Right lobe of liver (tissue), 6 donors: Measurements from ENCODE around the gene RECK. TPM values are rescaled to one million over a fixed set of nuclear protein-coding genes. Genes with fewer than 3 reads are reported as not detected.
"Not testable (repeated sequence)": the region's sequence is repeated elsewhere in the genome, so short reads cannot be mapped to it uniquely, and the experiment has no call there.

ENCODE experiments used
- ATAC-seq, 4 donors: fragments of 200-7000 bp; cut with Tn5 transposase; one replicate each; pipeline ENCODE4 v1.9.1; 2020; ENCODE audit warnings: mild to moderate bottlenecking in 4 of 4, moderate library complexity in 4 of 4
- DNase-seq, 3 donors: peaks; one replicate each; pipeline ENCODE4 v3.0.0-alpha.2; 2020
- H3K27ac ChIP-seq, 3 donors: fragments of 200-600 bp; one replicate each; pipeline ENCODE4 v1.8.0; 2022
- H3K27me3 ChIP-seq, 2 donors: fragments of 200-600 bp; one replicate each; pipeline ENCODE4 v1.8.0; 2022
- H3K36me3 ChIP-seq, 4 donors: fragments of 200-600 bp; sonication (generic) in 1 of 4; one replicate each; pipeline versions ENCODE4 v1.5.1 to v1.8.0; 2017 to 2022; ENCODE audit warnings: control low read depth in 1 of 4
- H3K4me1 ChIP-seq, 4 donors: fragments of 200-600 bp; sonication (generic) in 1 of 4; one replicate each; pipeline versions ENCODE4 v1.5.1 to v1.8.0; 2017 to 2022; ENCODE audit warnings: control low read depth in 1 of 4
- H3K4me3 ChIP-seq, 3 donors: fragments of 200-600 bp; one replicate each; pipeline ENCODE4 v1.8.0; 2022
- H3K9me3 ChIP-seq, 4 donors: fragments of 200-600 bp; sonication (generic) in 1 of 4; one replicate each; pipeline versions ENCODE4 v1.5.1 to v1.8.0; 2017 to 2022; ENCODE audit warnings: control low read depth in 1 of 4
- CTCF ChIP-seq, 4 donors: fragments of 200-600 bp in 3 of 4; fragments of 450-650 bp in 1 of 4; IDR thresholded peaks; one replicate each; pipeline versions ENCODE4 v1.5.1 to v1.8.0; 2016 to 2022; ENCODE audit warnings: antibody characterized with exemption in 4 of 4, mild to moderate bottlenecking in 2 of 4
- POLR2A ChIP-seq: fragments of 450-650 bp; IDR thresholded peaks from one replicate; pipeline ENCODE4 v1.6.1; 2017; ENCODE audit warnings: antibody characterized with exemption, mild to moderate bottlenecking
- WGBS: methylation state at CpG from one replicate; pipeline ENCODE4 v1.1.6; 2018; ENCODE audit warnings: low coverage, low lambda C conversion rate; ENCODE audit not compliant: insufficient coverage; ENCODE audit errors: missing lambda C conversion rate; 5-methylcytosine and 5-hydroxymethylcytosine counted together
- intact Hi-C, 2 donors: fragments of 100-400 bp; cut with DNase I; formaldehyde crosslinking; loops; one replicate each; pipeline versions ENCODE4 v1.11.2 to v1.14.1; 2022
- total RNA-seq, 6 experiments: library from RNA; depleted of rRNA in 2 of 6; stranded (reverse); fragments of >200 nt in 2 of 6; fragmentation: NEBNext Ultra II Directional in 3 of 6; extraction: Animal tissue kit (Norgen Biotek cat#: 25700) in 3 of 6; gene quantifications; one replicate each; pipeline versions ENCODE4 v1.1.0 to v1.2.4, GENCODE V29; 2016 to 2023
- donor health status: DM: no; HTN: yes; CAD: no.
- donor health status: DM: no; HTN: no; CAD: no.
- donor health status: DM: no; HTN: no; CAD: no.
- donor health status: DM: no; HTN: yes; CAD: no.
- donor health status: DM: no; HTN: yes; CAD: no.

The RECK gene
- total RNA-seq, 6 experiments from 2014 or later: 2.0 to 6.2 (median 2.6) TPM

GRCh38 chr9:36127652-36128244 lies 91.0 kb downstream of the RECK start:
- intact Hi-C loops: no loop called here
- WGBS: 66% methylated on average over 5 of the region's 5 CpGs
- H3K9me3 ChIP-seq: no peaks in the 10 kb centered on the region

GRCh38 chr9:36128349-36128748 lies 91.6 kb downstream of the RECK start:
- Histone ChIP-seq H3K36me3 (no peaks in the 10 kb centered on the region), H3K4me1 (no peaks in the 10 kb centered on the region), H3K9me3 (no peaks in the 10 kb centered on the region), H3K27ac (no peak overlapping the region), H3K27me3 (no peaks in the 10 kb centered on the region), H3K4me3 (no peak overlapping the region)
- intact Hi-C loops: no loop called here
- no peak for TF ChIP-seq POLR2A
- TF ChIP-seq CTCF (IDR thresholded peaks at IDR 0.05): no peak
- 60% methylated on average over 8 of the region's 8 CpGs for WGBS
- DNase-seq (no peak), ATAC-seq (no peak)

More at GRCh38 chr9:36127652-36128244, 91.0 kb downstream of the RECK start:
- H3K4me1 ChIP-seq: no peaks in the 10 kb centered on the region
- ATAC-seq: peak; percentile 51 to 64 (median 58)
- peaks cover 0 to 4% (median 0%) of the 10 kb centered on the region in 4 donors for H3K36me3 ChIP-seq
- no peak for DNase-seq
- no peak overlapping the region for H3K4me3 ChIP-seq
- no peaks in the 10 kb centered on the region for H3K27me3 ChIP-seq
- no peak overlapping the region for H3K27ac ChIP-seq
- TF ChIP-seq POLR2A: no peak
- no peak for TF ChIP-seq CTCF (IDR thresholded peaks at IDR 0.05)

GRCh38 chr9:36129139-36129538 lies 92.4 kb downstream of the RECK start:
- no peak overlapping the region for H3K27ac ChIP-seq
- H3K27me3 ChIP-seq: no peaks in the 10 kb centered on the region
- H3K4me1 ChIP-seq: no peaks in the 10 kb centered on the region
- TF ChIP-seq POLR2A: no peak
- no peak for TF ChIP-seq CTCF (IDR thresholded peaks at IDR 0.05)
- intact Hi-C loops: no loop called here
- WGBS: 70% methylated on average over 12 of the region's 12 CpGs
- no peaks in the 10 kb centered on the region for H3K9me3 ChIP-seq
- no peaks in the 10 kb centered on the region for H3K36me3 ChIP-seq
- ATAC-seq: no peak
- no peak for DNase-seq
- no peak overlapping the region for H3K4me3 ChIP-seq

- H3K27ac ChIP-seq, intact Hi-C loops, H3K4me3 ChIP-seq, H3K36me3 ChIP-seq, DNase-seq, H3K4me1 ChIP-seq, ATAC-seq, H3K27me3 ChIP-seq, H3K9me3 ChIP-seq: not testable (repeated sequence)
- 82% methylated on average over 5 of the region's 7 CpGs for WGBS
These were observed 95.0 kb downstream of the RECK start for GRCh38 chr9:36131666-36132065.

GRCh38 chr9:36132086-36132485 lies 95.4 kb downstream of the RECK start:
- ATAC-seq (no peak), DNase-seq (no peak)
- H3K27me3 ChIP-seq: peaks cover 0 to 10% of the 10 kb centered on the region in 2 donors
- H3K4me3 ChIP-seq: no peak overlapping the region
- no peaks in the 10 kb centered on the region for H3K9me3 ChIP-seq
- intact Hi-C loops: no loop called here
- no peaks in the 10 kb centered on the region for H3K36me3 ChIP-seq
- no peak overlapping the region for H3K27ac ChIP-seq
- TF ChIP-seq CTCF (IDR thresholded peaks at IDR 0.05) (no peak), POLR2A (no peak)
- peaks cover 0 to 5% (median 0%) of the 10 kb centered on the region in 4 donors for H3K4me1 ChIP-seq
- 67% methylated on average over 3 of the region's 3 CpGs for WGBS
